Measurements from ENCODE around the gene CCER1.
A peak's percentile ranks its signal among the peaks of the same experiment; 100 is the strongest.

DNA sequence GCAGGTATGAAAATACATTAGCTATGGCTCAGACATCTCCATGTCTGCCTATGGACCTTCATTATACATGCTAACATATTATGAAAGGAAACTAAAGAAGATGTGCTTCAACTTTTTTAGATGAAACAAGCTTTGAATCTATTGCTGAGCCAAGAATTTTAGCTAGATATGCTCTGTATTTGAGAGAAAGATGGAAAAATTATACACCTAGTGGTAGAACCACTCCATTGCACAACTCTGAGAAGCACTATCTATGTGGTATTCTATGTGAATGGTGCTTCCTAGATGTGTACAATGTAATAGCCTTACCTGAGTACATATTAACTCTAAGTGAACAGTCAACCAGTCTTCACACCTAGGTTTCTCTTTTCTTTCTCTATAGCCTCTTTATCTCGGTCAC, 32.5 kb upstream of the CCER1 start:
- TF ChIP-seq, protein P1, sequence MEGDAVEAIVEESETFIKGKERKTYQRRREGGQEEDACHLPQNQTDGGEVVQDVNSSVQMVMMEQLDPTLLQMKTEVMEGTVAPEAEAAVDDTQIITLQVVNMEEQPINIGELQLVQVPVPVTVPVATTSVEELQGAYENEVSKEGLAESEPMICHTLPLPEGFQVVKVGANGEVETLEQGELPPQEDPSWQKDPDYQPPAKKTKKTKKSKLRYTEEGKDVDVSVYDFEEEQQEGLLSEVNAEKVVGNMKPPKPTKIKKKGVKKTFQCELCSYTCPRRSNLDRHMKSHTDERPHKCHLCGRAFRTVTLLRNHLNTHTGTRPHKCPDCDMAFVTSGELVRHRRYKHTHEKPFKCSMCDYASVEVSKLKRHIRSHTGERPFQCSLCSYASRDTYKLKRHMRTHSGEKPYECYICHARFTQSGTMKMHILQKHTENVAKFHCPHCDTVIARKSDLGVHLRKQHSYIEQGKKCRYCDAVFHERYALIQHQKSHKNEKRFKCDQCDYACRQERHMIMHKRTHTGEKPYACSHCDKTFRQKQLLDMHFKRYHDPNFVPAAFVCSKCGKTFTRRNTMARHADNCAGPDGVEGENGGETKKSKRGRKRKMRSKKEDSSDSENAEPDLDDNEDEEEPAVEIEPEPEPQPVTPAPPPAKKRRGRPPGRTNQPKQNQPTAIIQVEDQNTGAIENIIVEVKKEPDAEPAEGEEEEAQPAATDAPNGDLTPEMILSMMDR (IDR thresholded peaks at IDR 0.05 in 8 of 11, conservative IDR thresholded peaks at IDR 0.05 in 3 of 11) = peak in 1 of 11 experiments; percentile 9
- TF ChIP-seq POLR2A (IDR thresholded peaks at IDR 0.05) (no peak), POLR2AphosphoS5 (IDR thresholded peaks at IDR 0.05) (no peak)

All from spleen (tissue), 7 donors.